GM19397 (cell line): ENCODE data around the gene PLXNB2.

Source experiments
- ATAC-seq: cut with Tn5 transposase; IDR thresholded peaks from one replicate; pipeline ENCODE4 v1.9.1; 2021; ENCODE audit warnings: mild to moderate bottlenecking, moderate library complexity; ENCODE audit not compliant: unreplicated experiment

PLXNB2 gene

DNA sequence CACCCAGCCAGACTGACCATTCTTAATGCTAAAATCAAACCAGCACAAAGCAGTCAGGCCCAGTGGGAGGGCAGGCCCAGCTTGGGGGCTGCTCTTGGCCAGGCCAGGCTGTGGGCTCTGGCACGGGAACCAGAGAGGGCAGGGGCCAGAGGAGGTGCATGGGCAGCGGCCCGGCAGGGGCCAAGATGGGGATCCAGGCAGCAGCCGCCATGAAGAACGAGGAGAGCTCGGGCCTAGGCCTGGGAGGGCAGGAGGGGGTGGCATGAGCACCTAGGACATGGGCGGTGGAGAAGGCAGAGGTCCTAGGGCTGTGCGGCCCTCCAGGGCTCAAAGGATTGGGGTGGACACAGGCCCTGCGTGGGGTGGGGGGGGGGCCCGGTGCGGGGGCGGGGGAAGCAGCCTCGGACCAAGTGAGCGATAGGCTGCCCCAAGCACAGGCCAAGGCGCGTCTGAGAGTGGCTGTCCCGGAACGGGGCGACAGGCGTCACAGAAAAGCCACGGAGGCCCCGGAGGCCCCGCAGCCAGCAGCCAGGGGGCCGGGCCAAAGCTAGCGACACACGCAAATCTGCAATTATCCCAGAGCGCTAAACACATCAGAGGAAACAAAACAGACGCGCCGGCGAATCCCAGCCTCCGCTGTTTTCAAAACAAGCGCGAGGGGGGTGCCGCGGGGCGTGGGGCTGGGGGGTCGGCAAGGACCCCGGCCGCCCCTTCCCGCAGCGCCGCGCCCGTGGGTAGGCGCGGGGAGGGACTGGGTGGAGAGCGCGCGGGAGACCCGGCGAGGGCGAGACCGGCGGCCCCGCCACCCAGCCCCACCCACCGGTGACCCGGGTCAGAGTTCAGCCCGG is 8.3 kb downstream of the PLXNB2 start:
- ATAC-seq: no peak

DNA sequence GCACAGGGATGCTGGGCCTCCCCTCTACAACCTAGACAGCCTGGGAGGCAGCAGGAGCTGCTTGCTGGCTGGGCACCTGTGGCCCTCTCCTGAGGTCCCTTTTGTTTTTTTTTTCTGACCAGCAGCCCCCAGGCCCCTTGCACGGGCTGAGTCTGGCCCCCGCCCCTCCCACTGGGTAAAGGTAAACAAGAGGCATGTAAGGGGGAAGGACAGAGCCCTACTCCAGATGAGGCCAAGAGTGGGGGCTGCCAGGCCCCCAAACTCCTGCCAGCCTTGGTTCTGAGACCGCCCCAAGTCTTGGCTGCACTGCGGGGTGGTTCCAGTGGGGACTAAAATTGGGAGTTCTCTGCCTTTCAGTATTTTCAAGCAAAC is 9.2 kb downstream of the PLXNB2 start:
- no peak for ATAC-seq

DNA sequence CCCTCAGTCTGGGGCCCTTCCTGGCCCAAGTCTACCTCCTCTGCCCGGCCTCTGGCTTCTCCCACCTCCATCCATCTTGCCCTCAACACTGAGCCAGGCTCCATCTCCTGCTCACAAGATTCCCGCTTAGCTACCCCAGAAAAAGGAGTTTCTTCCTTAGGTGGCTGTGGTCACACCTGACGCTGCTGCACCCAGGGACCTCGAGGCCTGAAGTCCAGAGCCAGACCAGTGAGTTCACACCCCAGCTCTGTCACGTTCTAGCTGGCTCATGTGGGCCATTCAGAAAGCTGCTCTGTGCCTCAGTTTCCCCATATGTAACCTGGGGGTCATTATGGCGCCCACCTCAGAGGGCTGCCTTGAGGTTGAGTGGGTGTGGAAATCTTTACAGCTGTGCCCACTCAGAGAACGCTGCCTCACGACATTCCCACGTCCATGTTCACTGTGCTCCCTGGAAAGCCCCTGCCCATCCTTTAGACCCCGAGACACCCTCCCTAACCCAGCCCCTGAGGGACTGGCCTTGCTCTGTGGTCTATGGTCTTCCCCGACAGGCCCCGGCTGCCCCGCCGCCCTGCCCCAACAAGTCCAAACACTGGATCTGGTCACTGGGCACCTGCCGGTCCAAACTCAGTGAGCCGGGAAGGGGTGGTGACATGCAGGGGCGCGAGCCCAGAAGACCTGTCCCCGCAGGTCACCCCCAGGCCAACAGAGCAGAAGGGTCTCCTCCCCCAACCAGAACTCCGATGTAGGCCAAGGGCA is 9.8 kb downstream of the PLXNB2 start:
- no peak for ATAC-seq

DNA sequence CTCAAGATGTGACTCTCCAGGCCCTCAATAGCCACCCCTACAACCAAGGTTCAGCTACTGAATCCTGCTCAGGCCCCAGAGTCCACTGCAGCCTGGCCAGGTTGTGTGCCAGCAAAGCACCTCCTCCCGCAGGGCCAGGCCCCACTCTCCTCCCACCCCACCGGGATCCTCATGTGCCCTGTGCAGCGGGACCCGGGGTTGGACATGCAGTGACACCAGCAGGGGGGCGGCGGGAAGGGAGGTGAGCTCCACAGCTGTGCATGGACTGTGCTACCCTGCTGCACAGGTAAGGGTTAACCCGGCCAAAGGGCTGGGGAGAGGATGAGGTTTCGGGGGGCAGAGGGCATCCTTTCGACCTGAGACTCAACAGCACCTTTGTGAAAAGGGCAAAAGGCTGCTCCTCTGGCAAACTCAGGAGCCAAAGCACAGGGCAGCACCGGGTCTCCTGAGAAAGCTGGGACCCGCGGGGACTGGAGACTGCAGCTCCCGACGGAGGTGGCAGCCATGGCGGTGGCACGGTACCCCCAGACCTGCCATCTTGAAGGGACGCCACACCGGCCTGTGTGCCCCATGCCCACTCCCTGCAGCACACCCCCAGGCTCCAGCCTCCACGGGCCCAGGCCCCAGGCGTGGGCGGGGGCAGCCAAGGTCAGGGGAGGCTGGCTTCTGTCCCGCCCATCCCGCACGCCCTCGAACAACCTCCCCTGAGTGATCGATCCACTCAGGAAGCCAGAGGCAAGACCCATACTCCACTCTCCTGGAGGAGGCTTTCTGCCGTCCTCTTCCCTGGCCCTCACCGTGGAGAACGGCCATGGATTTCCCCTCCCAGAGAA is 10.6 kb downstream of the PLXNB2 start:
- ATAC-seq: no peak

DNA sequence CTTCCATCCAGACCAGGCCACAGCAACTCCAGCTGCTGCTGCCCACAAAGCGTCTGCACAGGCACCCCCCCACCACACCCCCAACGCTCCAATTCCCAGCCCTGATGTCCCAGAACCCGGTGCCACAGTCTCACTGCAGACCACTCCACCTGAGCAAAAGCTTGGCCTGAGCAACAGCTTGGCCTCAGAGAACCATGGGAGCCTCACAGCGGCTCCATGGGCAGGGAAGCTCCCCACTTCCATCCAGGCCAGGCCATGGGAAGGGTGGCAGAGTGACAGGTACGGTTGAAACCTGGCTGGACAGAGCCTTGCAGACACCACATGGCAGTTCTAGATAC is 13.2 kb downstream of the PLXNB2 start:
- ATAC-seq: no peak

DNA sequence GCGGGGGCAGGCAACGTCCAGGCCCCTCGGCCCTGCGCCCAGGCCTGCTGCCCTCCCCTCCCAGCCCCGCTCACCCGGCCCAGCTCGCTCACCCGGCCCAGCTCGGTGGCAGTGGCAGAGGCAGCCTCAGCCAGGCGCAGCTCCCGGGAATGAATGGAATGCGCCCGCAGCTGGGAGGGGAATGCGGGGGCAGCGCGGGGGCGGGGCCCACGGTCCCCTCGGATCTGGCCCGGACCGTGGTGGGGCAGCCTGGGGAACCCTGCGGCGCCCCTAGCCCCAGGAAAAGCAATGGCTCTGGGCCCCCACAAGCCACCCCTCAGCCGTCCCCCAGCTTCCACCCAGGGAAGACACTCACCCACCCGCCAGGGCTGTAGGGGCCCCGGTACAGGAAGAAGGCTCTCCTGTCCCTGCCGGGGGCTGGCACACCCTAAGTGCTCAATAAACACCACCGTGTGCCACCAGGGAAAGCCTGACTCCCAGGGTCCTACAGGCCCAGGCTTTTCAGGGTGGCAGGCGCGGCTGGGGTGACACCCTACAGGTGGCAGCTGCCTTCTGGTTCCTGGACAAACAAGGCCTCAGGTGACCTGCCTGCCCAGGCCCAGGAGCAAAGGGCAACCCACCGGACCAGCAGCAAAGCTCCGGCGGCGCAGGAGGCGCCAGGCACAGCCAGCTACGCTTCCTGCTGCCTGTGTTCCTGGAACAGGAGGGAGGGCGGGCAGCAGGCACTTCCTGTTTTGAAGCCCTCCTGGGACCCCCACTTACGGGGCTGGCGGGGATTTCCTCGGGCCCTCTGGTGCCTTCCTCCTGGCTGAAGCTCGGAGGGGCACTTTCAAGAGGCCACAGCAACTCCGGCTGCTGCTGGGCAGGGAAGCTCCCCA is 13.8 kb downstream of the PLXNB2 start:
- no peak for ATAC-seq

DNA sequence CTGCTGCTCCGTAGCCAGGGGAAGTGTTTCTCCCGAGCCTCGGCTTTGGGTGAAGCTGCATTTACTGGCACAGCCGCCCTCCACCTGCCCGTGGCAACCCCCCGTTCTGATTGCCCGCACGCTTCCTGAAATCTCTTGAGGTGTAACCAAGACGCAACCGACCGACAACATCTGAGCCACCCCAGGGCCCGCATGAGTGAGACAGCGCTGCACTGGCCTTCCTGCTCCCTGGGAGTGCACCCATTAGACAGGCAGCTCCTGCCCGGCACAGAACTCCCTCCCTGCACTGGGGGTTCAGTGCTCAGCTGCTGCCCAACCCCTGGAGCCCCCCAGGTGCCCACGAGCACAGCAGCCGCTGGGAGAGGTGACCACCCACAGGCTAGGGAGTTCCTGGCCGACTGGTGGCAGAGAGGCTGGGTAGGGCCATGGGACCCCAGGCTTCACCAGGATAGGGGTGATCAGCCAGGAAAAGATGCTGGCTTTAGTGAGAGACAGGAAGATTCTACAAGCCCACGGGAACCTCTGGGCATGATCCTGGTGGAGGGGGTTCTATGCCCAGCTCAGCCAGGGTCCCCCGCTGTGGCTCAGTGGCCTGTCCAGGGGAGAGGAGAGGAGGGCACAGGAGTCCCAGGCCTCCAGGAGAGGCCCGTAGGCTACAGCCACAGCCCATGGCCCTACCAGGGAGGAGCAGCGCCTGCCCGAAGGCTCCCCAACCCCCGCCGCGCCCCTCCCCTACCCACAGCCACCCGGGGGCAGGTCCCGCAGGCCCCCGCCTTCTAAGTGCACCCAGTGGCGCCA is 14.6 kb downstream of the PLXNB2 start:
- no peak for ATAC-seq

DNA sequence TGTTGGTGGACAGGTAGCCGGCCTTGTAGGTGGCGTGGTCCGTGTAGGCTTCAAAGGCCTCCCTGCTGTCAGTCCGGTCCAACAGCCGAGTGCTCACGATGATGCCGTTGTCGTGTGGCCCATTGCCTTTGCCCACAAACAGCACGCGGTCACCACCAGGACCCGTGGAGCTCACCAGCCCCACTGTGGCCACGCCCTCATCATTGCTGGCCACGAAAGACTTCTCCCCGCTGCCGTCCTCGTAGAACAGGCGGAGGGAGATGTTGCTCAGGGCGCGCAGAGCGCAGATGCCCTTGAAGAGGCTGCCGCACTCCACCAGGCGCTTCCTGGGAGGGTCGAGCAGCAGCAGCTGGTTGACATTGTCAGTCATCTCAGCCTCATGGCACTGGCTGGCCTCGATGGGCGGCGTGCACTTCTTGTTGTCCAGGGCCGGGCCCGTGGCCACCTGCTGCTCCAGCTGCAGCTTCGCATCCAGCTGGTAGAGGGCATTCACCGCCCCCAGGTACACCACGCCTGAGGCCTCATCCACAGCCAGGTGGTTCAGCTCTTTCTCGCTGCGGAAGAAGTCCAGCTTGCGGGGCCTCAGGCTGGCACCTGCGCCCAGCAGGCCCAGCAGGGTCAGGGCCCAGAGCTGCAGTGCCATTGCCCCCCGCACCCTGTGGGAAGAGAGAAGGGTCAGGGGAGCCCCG is 17.4 kb downstream of the PLXNB2 start:
- ATAC-seq: no peak

DNA sequence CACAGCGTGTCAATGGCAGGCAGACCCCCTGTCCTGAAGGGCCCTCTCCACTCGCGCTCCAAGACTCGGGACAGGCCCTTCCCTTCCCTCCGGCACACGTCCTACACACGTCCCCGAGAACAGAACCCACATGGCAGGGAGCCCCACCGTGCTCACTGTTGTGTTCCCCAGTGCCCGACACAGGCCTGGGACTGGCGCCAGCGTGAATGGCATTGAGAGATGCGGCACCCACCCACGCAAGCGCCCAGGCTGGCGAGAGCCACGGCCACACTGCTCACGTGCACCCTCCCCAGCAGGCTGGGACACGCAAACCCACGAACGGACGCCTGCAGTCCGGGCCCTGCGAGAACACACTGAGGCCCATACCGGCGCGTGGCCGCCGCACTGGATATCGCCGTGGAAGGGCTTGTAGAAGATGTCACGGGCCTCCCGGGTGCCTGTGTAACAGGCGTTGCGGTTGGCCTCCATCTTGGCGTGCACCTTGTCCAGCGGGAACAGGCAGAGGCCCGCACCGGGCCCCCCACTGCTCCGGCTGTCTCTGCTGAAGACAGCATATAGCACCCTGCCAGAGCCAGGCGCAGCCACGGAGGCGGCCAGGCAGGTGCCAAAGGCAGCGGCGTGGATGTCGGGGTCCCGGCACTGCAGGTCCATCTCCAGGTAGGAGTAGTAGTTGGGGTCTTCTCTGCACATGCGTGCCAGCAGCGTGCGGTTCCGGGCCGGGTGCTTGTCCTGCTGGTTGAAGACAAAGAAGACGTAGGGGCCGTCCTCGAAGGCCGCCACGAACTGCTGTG is 18.1 kb downstream of the PLXNB2 start:
- ATAC-seq: no peak

DNA sequence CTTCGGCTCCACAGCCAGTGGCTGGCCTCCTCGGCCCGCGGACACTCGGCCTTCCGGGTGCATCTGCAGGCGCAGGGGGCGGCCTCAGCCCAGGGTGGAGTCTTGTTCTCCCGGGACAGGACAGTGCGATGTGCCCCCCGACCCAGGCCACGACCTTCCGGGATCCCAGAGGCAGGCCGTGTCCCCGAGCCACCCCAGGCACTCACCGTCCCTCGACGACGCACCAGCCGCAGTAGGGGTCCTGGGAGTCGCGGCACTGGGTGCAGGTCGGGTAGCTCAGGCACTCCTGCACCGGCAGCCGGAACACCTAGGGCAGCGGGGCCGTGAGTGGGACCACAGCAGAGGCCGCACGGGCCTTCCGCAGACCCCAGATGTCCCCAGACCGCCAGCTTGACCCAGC is 19.7 kb downstream of the PLXNB2 start:
- ATAC-seq: no peak

DNA sequence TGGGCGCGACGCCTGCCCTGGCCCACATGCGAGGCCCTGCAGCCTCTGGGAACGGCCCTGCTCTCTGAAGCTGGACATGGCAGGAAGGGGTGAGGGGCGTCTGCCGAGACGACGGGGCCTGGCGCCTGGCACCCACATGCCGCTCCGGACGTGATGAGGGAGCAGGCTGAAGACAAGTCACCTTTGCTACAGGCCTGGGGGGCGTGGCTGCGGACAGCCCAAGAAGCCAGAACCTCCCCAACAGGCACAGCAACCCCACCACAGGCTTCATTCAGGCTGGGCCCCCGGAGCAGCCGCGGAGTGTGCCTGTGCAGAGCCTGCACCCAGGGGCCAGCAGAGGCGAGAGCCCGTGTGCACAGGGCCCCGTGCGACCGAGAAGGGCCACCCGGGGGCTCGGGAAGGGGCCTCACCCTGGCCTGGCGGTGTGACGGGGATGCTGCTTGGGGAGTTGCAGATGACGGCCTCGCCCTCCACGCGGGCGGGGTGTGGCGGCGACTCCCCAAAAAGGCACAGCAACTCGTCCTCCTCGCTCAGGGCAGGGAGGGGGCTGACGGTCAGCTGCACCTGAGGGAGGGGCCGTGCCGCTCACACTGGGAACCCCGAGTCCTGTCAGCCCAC is 20.6 kb downstream of the PLXNB2 start:
- ATAC-seq: no peak

DNA sequence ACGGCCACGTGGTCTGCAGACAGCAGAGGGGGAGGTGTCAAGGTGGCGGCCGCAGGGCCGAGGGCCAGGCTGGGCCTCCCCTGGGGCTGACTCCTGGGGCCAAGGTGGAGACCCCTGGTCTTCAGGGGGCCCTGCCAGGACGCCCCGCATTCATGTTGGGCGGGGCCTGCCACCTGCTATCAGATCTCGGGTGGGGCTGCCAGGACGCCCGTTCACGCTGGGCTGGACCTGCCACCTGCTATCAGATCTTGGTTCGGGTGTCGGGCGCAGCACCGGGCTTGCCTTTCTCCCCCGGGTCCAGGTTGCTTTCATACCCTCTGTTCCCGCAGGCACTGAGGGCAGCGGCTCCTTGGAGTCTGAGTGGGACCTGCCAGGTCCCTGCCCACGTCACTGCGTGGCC is 21.2 kb downstream of the PLXNB2 start:
- ATAC-seq: no peak

DNA sequence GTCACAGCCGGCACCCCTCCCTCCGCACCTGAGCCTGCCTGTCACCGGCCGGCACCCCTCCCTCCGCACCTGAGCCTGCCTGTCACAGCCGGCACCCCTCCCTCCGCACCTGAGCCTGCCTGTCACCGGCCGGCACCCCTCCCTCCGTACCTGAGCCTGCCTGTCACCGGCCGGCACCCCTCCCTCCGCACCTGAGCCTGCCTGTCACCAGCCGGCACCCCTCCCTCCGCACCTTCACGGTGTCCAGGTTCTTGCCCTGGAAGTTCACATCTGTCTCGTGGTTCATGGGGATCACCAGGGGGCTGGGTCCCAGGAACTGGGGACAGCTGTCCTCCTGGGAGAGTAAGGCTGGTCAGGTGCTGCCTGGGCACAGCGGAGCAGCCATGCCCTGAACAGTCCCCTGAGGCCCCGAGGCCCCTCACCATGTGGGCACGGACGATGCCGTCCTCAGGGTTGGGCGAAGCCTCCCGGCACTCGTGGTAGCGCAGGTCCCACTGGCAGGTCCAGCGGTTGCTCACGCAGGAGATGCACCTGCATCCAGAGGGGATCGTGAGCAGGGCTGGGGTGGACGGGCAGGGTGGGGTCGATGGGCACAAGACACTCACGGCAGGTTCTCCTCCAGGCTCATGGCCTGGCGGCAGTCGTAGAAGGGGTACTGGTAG is 21.7 kb downstream of the PLXNB2 start:
- ATAC-seq: no peak

DNA sequence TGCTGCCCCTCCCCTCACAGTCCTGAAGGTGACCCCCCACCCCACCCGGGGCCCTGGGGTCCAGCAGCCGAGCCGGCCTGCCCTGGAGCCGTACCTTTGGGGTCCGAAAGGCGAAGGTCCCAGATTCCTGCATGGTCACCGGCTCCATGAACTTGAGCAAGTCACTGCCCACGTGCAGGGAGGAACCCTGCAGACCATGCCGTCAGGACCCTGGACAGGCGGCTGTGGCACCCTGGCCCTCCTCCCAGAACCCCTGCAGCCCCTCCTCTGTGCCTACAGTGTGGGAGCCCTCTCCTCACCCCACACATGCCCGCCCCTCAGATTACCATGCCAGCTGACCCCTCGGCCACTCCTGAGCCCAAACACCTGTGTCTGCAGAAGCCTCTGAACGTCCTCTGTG is 23.0 kb downstream of the PLXNB2 start:
- no peak for ATAC-seq

DNA sequence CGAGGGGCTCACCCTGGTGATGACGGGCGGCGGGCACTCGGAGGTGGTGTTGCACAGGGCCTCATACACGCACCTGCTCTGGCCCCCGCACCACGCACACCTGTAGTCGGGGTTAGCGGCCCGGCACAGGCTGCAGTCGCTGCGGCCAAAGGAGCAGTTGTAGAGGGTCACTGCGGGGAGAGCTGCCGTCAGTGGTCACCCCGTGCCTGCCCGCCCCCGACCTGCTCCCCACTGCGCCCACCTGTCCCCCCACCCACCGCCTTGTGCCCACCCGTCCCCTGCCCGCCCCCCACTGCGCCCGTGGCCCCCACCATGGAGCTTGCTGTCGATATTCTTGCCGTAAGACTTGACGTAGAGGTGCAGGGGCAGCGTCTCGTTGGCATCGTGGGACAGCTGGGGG is 23.6 kb downstream of the PLXNB2 start:
- no peak for ATAC-seq

DNA sequence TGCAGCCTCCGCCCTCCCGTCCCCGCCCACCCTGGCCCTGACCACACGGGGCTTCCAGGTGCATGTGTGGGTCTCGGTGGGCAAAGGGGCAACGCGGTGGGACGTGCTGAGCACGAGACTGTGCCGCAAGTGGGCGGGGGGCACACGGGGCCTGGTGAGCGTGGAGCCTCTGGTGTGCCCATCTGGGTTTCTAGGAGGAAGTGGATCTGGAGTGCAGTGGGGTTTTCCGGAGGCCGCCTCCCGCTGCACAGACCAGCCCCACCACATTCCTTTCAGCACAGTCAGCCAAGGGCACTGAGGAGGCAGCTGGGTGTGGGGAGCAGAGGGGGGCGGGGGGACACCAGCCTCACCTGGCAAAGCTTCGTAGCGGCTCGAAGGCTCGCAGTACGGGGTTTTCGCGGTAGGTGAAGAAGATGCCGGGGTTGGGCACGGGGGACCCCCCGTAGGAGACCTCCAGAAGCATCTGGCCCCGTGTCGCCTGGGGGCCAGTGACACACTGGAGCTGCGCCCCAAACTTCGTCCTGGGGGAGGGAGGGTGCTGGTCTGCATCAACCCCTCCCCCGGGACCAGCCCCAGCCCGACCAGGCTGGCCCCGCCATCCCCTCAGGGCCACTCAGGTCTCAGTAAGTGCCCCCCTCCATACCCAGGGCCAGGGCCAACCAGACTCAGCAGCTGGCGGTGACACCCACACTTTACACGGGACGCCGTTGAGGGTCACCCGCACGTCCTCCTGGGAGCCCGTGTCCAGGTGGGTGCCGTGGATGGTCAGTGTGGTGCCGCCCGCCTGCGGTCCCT is 24.9 kb downstream of the PLXNB2 start:
- ATAC-seq: no peak

DNA sequence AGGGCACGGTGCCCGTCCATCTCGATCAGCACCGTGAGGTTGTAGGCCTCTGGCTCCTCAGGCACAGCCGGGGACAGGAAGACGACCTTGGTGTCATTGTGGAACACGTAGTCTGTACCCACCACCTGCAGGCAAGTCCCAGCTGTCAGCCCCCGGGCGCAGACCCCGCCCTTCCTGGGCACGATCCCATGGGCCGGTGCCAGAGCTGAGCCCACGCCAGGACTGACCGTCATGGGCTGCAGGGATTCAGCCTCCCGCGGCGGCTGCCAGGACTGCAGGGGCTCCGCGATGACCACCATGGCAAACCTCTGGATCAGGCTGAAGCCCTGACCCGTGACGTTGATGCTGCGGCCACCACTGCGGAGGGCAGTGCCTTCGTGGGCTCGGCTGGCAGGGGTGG is 25.5 kb downstream of the PLXNB2 start:
- ATAC-seq: no peak
